ENCODE results near the gene SAMD1. TPM values are rescaled to one million over a fixed set of nuclear protein-coding genes. Genes with fewer than 3 reads are reported as not detected.

Gene SAMD1
- polyA plus RNA-seq, 4 donors = 39.8 to 52.0 (median 41.4) TPM

GRCh38 chr19:14113762-14114414 is 23.3 kb upstream of the SAMD1 start:
- no peak for DNase-seq (ENCODE audit: low read depth in 4 of 4, low spot score in 3 of 4)

DNA sequence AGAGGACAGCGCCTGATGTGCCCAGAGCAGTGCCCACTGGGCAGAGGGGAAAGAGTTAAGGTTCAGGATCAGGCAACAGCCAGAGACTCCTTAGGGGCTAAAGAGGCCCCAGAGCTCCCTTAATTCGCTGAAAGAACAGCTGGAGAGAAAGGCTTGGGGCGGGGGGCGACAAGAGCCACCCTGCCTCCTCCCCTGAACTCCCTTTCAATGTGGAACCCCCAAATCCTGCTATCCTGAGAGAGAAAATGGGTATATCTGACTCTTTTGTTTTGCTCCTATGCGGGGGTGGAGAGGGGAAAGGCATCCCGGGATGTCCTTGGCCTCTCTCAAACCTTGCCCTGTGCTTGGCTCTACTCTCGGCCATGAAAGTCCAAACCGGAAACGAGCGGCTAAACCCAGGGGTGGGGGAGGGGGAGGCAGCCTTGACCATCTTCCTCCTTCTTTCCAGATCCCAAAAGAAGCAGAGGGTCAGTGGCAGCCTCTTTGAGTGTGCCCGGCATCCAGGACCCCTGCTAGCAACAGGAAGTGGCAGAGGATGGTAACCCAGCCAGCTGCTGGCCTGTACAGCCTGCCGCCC is 22.3 kb upstream of the SAMD1 start:
- no peak for DNase-seq (ENCODE audit: low read depth in 4 of 4, low spot score in 3 of 4)

- no peak for DNase-seq (ENCODE audit: low read depth in 4 of 4, low spot score in 3 of 4)
Measured at GRCh38 chr19:14112051-14112808, 21.7 kb upstream of the SAMD1 start.

- no peak for DNase-seq (ENCODE audit: low read depth in 4 of 4, low spot score in 3 of 4)
Measured at GRCh38 chr19:14111486-14111885, 20.9 kb upstream of the SAMD1 start.

DNA sequence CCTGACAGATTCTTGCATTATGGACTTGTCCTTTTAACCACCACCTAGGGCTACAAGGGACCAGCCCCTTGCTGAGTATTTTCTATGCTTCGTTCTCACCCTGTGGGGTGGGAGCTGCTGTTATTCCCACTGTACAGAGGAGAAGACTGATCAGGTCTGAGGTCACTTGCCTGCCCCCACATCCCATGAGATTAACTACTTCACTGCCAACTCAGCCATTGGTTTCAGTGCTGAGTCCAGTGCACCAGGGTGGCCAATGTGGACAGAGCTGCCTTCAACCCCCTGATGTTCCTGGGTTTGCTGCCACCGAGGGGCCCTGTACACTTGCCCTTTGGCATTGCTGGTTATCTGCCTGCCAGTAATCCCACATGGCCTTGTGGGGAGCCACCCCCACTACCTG is 20.1 kb upstream of the SAMD1 start:
- no peak for DNase-seq (ENCODE audit: low read depth in 4 of 4, low spot score in 3 of 4)

- DNase-seq (ENCODE audit: low read depth in 4 of 4, low spot score in 3 of 4) = no peak
Measured at GRCh38 chr19:14107581-14108461, 17.3 kb upstream of the SAMD1 start.

DNA sequence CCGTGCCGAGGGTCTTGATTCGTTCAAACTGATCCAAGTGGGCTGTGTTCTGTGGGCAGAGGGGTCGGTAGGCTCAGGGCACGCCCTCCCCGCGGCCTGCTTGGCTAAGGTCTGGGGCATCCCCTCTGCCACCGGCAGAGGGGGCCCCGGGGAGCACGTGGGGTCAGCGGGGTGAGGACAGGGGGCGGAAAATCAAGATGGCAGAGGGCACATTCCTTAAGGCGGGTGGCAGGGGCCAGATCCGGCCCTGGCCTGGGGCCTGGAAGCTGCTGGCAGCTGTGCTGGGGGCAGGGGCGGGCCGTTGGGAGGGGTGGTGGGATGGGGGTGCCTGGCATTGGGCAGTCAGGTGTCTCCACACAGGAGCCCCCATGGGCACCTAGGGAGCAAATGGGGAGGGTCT is 16.3 kb upstream of the SAMD1 start:
- DNase-seq (ENCODE audit: low read depth in 4 of 4, low spot score in 3 of 4) = no peak

- DNase-seq (ENCODE audit: low read depth in 4 of 4, low spot score in 3 of 4) = no peak
Measured at GRCh38 chr19:14105680-14106079, 15.1 kb upstream of the SAMD1 start.

- no peak for DNase-seq (ENCODE audit: low read depth in 4 of 4, low spot score in 3 of 4)
Measured at GRCh38 chr19:14103310-14103709, 12.8 kb upstream of the SAMD1 start.

DNA sequence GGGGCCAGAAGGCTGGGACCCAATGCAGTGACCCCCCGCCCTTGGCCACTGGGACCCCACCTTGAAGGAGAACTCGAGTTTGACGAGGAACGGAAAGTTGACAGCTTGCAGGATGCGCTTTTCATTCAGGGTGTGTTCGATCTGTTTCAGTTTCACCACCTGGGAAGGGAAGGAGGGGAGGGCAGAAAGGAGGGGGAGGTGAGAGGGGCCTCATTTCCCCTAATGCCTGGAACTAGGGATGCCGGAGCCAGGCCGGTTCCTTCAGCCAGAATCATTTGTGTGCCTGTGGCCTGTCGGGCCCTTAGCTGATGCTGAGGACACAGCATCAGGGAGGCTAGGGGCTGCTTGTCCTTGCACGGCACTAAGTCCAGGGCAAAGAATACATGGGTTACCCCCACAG is 12.2 kb upstream of the SAMD1 start:
- no peak for DNase-seq (ENCODE audit: low read depth in 4 of 4, low spot score in 3 of 4)

DNA sequence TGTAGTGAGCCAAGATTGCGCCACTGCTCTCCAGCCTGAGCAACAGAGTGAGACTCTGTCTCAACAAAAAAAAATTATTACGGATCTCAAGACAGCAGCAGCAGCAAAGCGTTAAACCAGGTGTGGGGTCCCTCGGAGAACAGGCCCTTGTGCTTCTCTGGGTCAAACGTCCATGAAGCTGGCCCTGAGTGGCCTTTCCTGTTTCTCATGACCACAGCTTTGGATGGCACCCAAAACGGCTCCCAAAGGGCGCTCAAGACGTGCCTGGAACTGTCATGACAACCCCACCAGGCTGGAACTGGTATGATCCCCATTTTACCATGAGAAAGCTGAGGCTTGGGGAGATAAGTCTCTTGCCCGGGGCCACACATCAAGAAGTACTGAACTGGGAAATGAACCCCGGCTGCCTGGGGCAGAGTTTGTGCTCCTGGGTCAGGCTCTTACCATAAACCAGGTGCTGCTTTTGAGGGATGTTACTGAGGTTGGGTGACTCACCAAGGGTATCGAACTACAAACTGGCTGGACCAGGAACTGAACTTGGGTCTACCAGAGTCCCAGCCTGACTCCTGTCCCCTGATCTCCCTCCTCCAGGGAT is 11.6 kb upstream of the SAMD1 start:
- no peak for DNase-seq (ENCODE audit: low read depth in 4 of 4, low spot score in 3 of 4)

DNA sequence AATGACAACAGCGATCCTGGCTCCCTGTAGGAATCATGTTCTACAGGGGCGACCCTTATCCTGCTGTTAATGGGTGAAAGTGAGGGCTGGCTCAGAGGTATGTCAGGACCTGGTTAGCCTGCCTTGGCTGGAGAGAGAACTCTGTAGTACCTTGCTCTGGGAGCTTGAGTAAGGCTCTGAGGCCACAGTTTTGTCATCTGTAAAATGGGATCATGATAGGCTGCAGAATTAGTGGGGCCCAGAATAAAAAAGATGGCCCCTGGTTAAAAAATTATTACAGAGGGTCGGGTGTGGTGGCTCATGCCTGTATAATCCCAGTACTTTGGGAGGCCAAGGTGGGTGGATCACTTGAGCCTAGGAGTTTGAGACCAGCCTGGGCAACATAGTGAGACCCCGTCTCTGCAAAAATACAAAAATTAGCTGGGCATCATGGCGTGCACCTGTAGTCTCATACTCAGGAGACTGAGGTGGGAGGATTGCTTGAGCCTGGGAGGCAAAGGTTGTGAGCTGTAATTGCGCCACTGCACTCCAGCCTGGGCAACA is 10.5 kb upstream of the SAMD1 start:
- DNase-seq (ENCODE audit: low read depth in 4 of 4, low spot score in 3 of 4) = no peak

DNA sequence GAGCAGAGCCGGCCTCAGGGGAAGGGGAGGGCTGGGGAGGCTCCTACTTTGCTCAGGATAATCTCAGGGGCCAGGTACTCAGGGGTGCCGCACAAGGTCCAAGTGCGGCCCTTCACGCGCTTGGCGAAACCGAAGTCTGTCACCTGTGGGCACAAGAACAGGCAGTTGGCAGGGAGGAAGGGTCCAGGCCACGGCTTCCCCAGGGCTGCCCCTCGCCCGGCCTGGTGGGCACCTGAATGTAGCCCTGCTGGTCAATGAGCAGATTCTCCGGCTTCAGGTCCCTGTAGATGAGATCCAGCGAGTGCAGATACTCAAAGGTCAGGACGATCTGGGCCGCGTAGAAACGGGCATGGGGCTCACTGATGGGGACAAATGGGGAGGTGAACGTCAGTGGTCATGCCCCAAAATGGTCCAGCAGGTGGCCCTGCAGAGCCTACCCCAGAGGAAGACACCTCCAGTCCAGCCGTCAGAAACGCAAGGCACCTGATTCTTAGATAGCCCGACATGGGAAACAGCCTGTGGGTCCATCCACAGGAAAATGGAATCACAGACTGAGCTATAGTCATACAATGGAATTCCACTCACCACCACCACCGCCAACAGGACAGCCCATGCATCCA is 7.1 kb upstream of the SAMD1 start:
- no peak for DNase-seq (ENCODE audit: low read depth in 4 of 4, low spot score in 3 of 4)

GRCh38 chr19:14096272-14096992 is 5.9 kb upstream of the SAMD1 start:
- no peak for DNase-seq (ENCODE audit: low read depth in 4 of 4, low spot score in 3 of 4)

GRCh38 chr19:14094854-14095253 is 4.3 kb upstream of the SAMD1 start:
- DNase-seq (ENCODE audit: low read depth in 4 of 4, low spot score in 3 of 4) = no peak

GRCh38 chr19:14093117-14093823 is 2.7 kb upstream of the SAMD1 start:
- no peak for DNase-seq (ENCODE audit: low read depth in 4 of 4, low spot score in 3 of 4)

- no peak for DNase-seq (ENCODE audit: low read depth in 4 of 4, low spot score in 3 of 4)
Measured at GRCh38 chr19:14091813-14092462, 1.4 kb upstream of the SAMD1 start.
